Glutamatergic neuron (in vitro differentiated cells): ENCODE data around the gene ALAS1. TPM values are rescaled to one million over a fixed set of nuclear protein-coding genes. Genes with fewer than 3 reads are reported as not detected.
"Not testable (repeated sequence)": the region's sequence is repeated elsewhere in the genome, so short reads cannot be mapped to it uniquely, and the experiment has no call there.

ENCODE experiments used
- DNase-seq: peaks from one replicate; pipeline ENCODE4 v3.0.0; 2022
- H3K27ac Mint-ChIP-seq: one replicate; pipeline ENCODE4 v1.8.0; 2020; ENCODE audit warnings: mild to moderate bottlenecking, mixed read lengths, inconsistent platforms; ENCODE audit not compliant: unreplicated experiment
- H3K27me3 Mint-ChIP-seq: one replicate; pipeline ENCODE4 v1.8.0; 2020; ENCODE audit warnings: mild to moderate bottlenecking, moderate library complexity, mixed read lengths, inconsistent platforms; ENCODE audit not compliant: unreplicated experiment
- H3K36me3 Mint-ChIP-seq: one replicate; pipeline ENCODE4 v1.8.0; 2020; ENCODE audit warnings: mild to moderate bottlenecking, mixed read lengths, inconsistent platforms; ENCODE audit not compliant: unreplicated experiment
- H3K4me1 Mint-ChIP-seq: one replicate; pipeline ENCODE4 v1.8.0; 2020; ENCODE audit warnings: mild to moderate bottlenecking, low read depth, mixed read lengths, inconsistent platforms; ENCODE audit not compliant: unreplicated experiment
- H3K4me3 Mint-ChIP-seq: one replicate; pipeline ENCODE4 v1.8.0; 2020; ENCODE audit warnings: mild to moderate bottlenecking, mixed read lengths, inconsistent platforms; ENCODE audit not compliant: unreplicated experiment
- H3K9me3 Mint-ChIP-seq: one replicate; pipeline ENCODE4 v1.8.0; 2020; ENCODE audit warnings: mild to moderate bottlenecking, moderate library complexity, mixed read lengths, inconsistent platforms; ENCODE audit not compliant: unreplicated experiment
- CTCF ChIP-seq: fragments of 200-600 bp; sonication (generic); IDR thresholded peaks from one replicate; pipeline ENCODE4 v1.5.0; 2021; ENCODE audit not compliant: partially characterized antibody, unreplicated experiment
- long read RNA-seq: library from polyadenylated mRNA; unstranded; transcript quantifications from one replicate; pipeline ENCODE4 v2.0.0, GENCODE V29; 2020; ENCODE audit not compliant: unreplicated experiment
- total RNA-seq: library from RNA; stranded (reverse); fragmentation: NEBNext Ultra II Directional; extraction: Animal tissue kit (Norgen Biotek cat#: 25700); gene quantifications from one replicate; pipeline ENCODE4 v1.2.1, GENCODE V29; 2021; ENCODE audit not compliant: unreplicated experiment

The ALAS1 gene
- 41.7 TPM for total RNA-seq
- long read RNA-seq, transcript ALAS1-204 (11 exons, 2,125 nt): major isoform, 23 of 31 reads
- long read RNA-seq, partial matches to known transcripts: 1 of 31 reads
- long read RNA-seq, other reads (novel, unspliced or antisense): 4 of 31 reads

GRCh38 chr3:52197842-52198625 lies at the start of gene ALAS1:
ALAS1 (plus strand) TSS chr3:52198160; CDS start chr3:52199242, 1,082 bp downstream.
- peak; percentile 34 for TF ChIP-seq CTCF
- peak; percentile 93 for DNase-seq
- no peaks in the 10 kb centered on the region for H3K36me3 Mint-ChIP-seq
- H3K9me3 Mint-ChIP-seq: peaks cover 4% of the 10 kb centered on the region
- H3K27me3 Mint-ChIP-seq: peaks cover 7% of the 10 kb centered on the region
- peak within 1 kb of the TSS; percentile 73 for H3K27ac Mint-ChIP-seq
- H3K4me1 Mint-ChIP-seq: peaks cover 13% of the 10 kb centered on the region
- peak within 1 kb of the TSS; percentile 99 for H3K4me3 Mint-ChIP-seq

GRCh38 chr3:52149021-52149420 lies 48.9 kb upstream of the ALAS1 start:
- Mint-ChIP-seq H3K36me3 (no peaks in the 10 kb centered on the region), H3K4me1 (no peaks in the 10 kb centered on the region), H3K27ac (no peak overlapping the region), H3K4me3 (no peak overlapping the region), H3K27me3 (peaks cover 4% of the 10 kb centered on the region), H3K9me3 (peaks cover 4% of the 10 kb centered on the region)
- no peak for TF ChIP-seq CTCF
- DNase-seq: no peak

- TF ChIP-seq CTCF: no peak
- no peaks in the 10 kb centered on the region for H3K36me3 Mint-ChIP-seq
- H3K4me3 Mint-ChIP-seq: no peak overlapping the region
- H3K4me1 Mint-ChIP-seq: no peaks in the 10 kb centered on the region
- H3K9me3 Mint-ChIP-seq: peaks cover 4% of the 10 kb centered on the region
- no peak for DNase-seq
- H3K27me3 Mint-ChIP-seq: no peaks in the 10 kb centered on the region
- H3K27ac Mint-ChIP-seq: no peak overlapping the region
Measured at GRCh38 chr3:52149726-52150125, 48.2 kb upstream of the ALAS1 start.

GRCh38 chr3:52150357-52150756 lies 47.6 kb upstream of the ALAS1 start:
- Mint-ChIP-seq H3K4me3 (no peak overlapping the region), H3K9me3 (no peaks in the 10 kb centered on the region), H3K36me3 (no peaks in the 10 kb centered on the region), H3K27ac (no peak overlapping the region), H3K4me1 (no peaks in the 10 kb centered on the region), H3K27me3 (no peaks in the 10 kb centered on the region)
- DNase-seq: no peak
- no peak for TF ChIP-seq CTCF

- Mint-ChIP-seq H3K27me3 (no peaks in the 10 kb centered on the region), H3K4me1 (no peaks in the 10 kb centered on the region), H3K27ac (no peak overlapping the region), H3K9me3 (no peaks in the 10 kb centered on the region), H3K36me3 (no peaks in the 10 kb centered on the region), H3K4me3 (no peak overlapping the region)
- no peak for TF ChIP-seq CTCF
- DNase-seq: no peak
Measured at GRCh38 chr3:52150860-52151259, 47.1 kb upstream of the ALAS1 start.

- H3K27me3 Mint-ChIP-seq, H3K27ac Mint-ChIP-seq, H3K36me3 Mint-ChIP-seq, H3K4me3 Mint-ChIP-seq, H3K4me1 Mint-ChIP-seq, H3K9me3 Mint-ChIP-seq, DNase-seq: not testable (repeated sequence)
Measured at GRCh38 chr3:52151991-52152390, 46.0 kb upstream of the ALAS1 start.
